ENCODE results near the gene LILRB3.
"Not testable (repeated sequence)": the region's sequence is repeated elsewhere in the genome, so short reads cannot be mapped to it uniquely, and the experiment has no call there.

The LILRB3 gene

GRCh38 chr19:54209058-54209810 is 13.6 kb downstream of the LILRB3 start:
- DNase-seq = no peak

- no peak for DNase-seq
Observed at GRCh38 chr19:54208784-54209057, 14.1 kb downstream of the LILRB3 start.

- no peak for DNase-seq
Observed at GRCh38 chr19:54207983-54208783, 14.6 kb downstream of the LILRB3 start.

GRCh38 chr19:54207676-54207982 is 15.2 kb downstream of the LILRB3 start:
- DNase-seq = no peak

GRCh38 chr19:54207193-54207592 is 15.6 kb downstream of the LILRB3 start:
- not testable (repeated sequence) for DNase-seq

GRCh38 chr19:54206831-54207177 is 16.0 kb downstream of the LILRB3 start:
- DNase-seq = no peak

- no peak for DNase-seq
Observed at GRCh38 chr19:54206030-54206830, 16.6 kb downstream of the LILRB3 start.

- DNase-seq = no peak
Observed at GRCh38 chr19:54204767-54205468, 17.9 kb downstream of the LILRB3 start.

GRCh38 chr19:54203151-54203611 is 19.6 kb downstream of the LILRB3 start:
- no peak for DNase-seq

GRCh38 chr19:54201980-54202379 is 20.8 kb downstream of the LILRB3 start:
- DNase-seq = no peak

- no peak for DNase-seq
Observed at GRCh38 chr19:54201172-54201701, 21.6 kb downstream of the LILRB3 start.

GRCh38 chr19:54199401-54199800 is 23.4 kb downstream of the LILRB3 start:
- DNase-seq = no peak

- no peak for DNase-seq
Observed at GRCh38 chr19:54197121-54197520, 25.7 kb downstream of the LILRB3 start.

- DNase-seq = no peak
Observed at GRCh38 chr19:54196536-54196935, 26.3 kb downstream of the LILRB3 start.

GRCh38 chr19:54194463-54194862 is 28.3 kb downstream of the LILRB3 start:
- not testable (repeated sequence) for DNase-seq

- no peak for DNase-seq
Observed at GRCh38 chr19:54193011-54193410, 29.8 kb downstream of the LILRB3 start.

GRCh38 chr19:54191811-54192453 is 30.9 kb downstream of the LILRB3 start:
- no peak for DNase-seq

GRCh38 chr19:54191011-54191810 is 31.6 kb downstream of the LILRB3 start, which contains the start of gene TSEN34:
Gene TSEN34, plus strand, starts transcription at chr19:54191308. Its CDS starts 57 bp downstream, at chr19:54191365.
- peak; percentile 83 for DNase-seq

- DNase-seq = peak; percentile 98
Observed at GRCh38 chr19:54190503-54191010, 32.2 kb downstream of the LILRB3 start.

GRCh38 chr19:54189735-54190502 is 32.9 kb downstream of the LILRB3 start:
- peak; percentile 100 for DNase-seq

Measured in NCI-H2171 treated with DMSO at 0.1 percent for 48 hours (cell line).